Neural progenitor cell (in vitro differentiated cells): ENCODE data around the gene CFDP1. TPM values are rescaled to one million over a fixed set of nuclear protein-coding genes. Genes with fewer than 3 reads are reported as not detected.

ENCODE experiments used
- DNase-seq: peaks from one replicate; pipeline ENCODE4 v3.0.0-alpha.2; 2016; ENCODE audit warnings: low spot score
- H2AFZ ChIP-seq: fragments of 200-600 bp; sonication (generic); replicated peaks from 2 replicates; pipeline ENCODE4 v1.6.1; 2016; ENCODE audit warnings: antibody characterized with exemption
- H3F3A ChIP-seq: fragments of 200-600 bp; sonication (generic); 2 replicates; pipeline ENCODE4 v1.6.1; 2016; ENCODE audit warnings: antibody characterized with exemption, low read depth
- H3K27ac ChIP-seq: fragments of 200-600 bp; sonication (generic); 2 replicates; pipeline ENCODE4 v1.5.1; 2016; ENCODE audit warnings: mild to moderate bottlenecking
- H3K27me3 ChIP-seq: fragments of 200-600 bp; sonication (generic); 2 replicates; pipeline ENCODE4 v1.6.1; 2016; ENCODE audit warnings: mild to moderate bottlenecking, moderate library complexity
- H3K36me3 ChIP-seq: fragments of 200-600 bp; sonication (generic); 2 replicates; pipeline ENCODE4 v1.5.1; 2016
- H3K4me1 ChIP-seq: fragments of 200-600 bp; sonication (generic); 2 replicates; pipeline ENCODE4 v1.6.1; 2016; ENCODE audit warnings: mixed run types
- H3K4me2 ChIP-seq: fragments of 200-600 bp; sonication (generic); 2 replicates; pipeline ENCODE4 v1.6.1; 2016
- H3K4me3 ChIP-seq: fragments of 200-600 bp; sonication (generic); 2 replicates; pipeline ENCODE4 v1.5.1; 2016
- H3K79me2 ChIP-seq: fragments of 200-600 bp; sonication (generic); 2 replicates; pipeline ENCODE4 v1.6.1; 2016; ENCODE audit warnings: low read depth
- H3K9ac ChIP-seq: fragments of 200-600 bp; sonication (generic); 2 replicates; pipeline ENCODE4 v1.6.1; 2016
- H3K9me3 ChIP-seq: fragments of 200-600 bp; sonication (generic); 2 replicates; pipeline ENCODE4 v1.5.1; 2016; ENCODE audit warnings: low read depth
- H4K20me1 ChIP-seq: fragments of 200-600 bp; sonication (generic); 2 replicates; pipeline ENCODE4 v1.6.1; 2016; ENCODE audit warnings: low read depth
- H3K27ac Mint-ChIP-seq: 3 replicates; pipeline ENCODE4 v1.8.0; 2021; ENCODE audit warnings: mixed read lengths
- H3K27me3 Mint-ChIP-seq: 2 replicates; pipeline ENCODE4 v1.8.0; 2022; ENCODE audit warnings: low read depth, mild to moderate bottlenecking, inconsistent platforms, moderate library complexity, mixed read lengths; ENCODE audit not compliant: insufficient read depth
- H3K36me3 Mint-ChIP-seq: 3 replicates; pipeline ENCODE4 v1.8.0; 2021; ENCODE audit warnings: mixed read lengths
- H3K4me1 Mint-ChIP-seq: 3 replicates; pipeline ENCODE4 v1.8.0; 2021; ENCODE audit warnings: mixed read lengths
- H3K4me3 Mint-ChIP-seq: 3 replicates; pipeline ENCODE4 v1.8.0; 2021; ENCODE audit warnings: mild to moderate bottlenecking, moderate library complexity, mixed read lengths
- H3K9me3 Mint-ChIP-seq: 3 replicates; pipeline ENCODE4 v1.8.0; 2020; ENCODE audit warnings: mixed read lengths
- EZH2 ChIP-seq: fragments of 200-600 bp; sonication (generic); IDR thresholded peaks from 2 replicates; pipeline ENCODE4 v1.6.1; 2017; ENCODE audit warnings: antibody characterized with exemption, mild to moderate bottlenecking, moderate library complexity
- EZH2phosphoT487 ChIP-seq: fragments of 200-600 bp; sonication (generic); IDR thresholded peaks from 2 replicates; pipeline ENCODE4 v1.6.1; 2017; ENCODE audit warnings: antibody characterized with exemption
- total RNA-seq: library from RNA; depleted of rRNA; stranded (reverse); fragments of >200 nt; gene quantifications from 2 replicates; pipeline ENCODE4 v1.2.3, GENCODE V29; 2015; ENCODE audit warnings: low replicate concordance
- TF ChIP-seq, protein P1 (sequence below): fragments of 200-600 bp; sonication (generic); IDR thresholded peaks from 2 replicates; pipeline ENCODE4 v1.5.1; 2017; ENCODE audit warnings: antibody characterized with exemption, mild to moderate bottlenecking

CFDP1 gene
- total RNA-seq, 1 donor from 2014 or later = 159 TPM

DNA sequence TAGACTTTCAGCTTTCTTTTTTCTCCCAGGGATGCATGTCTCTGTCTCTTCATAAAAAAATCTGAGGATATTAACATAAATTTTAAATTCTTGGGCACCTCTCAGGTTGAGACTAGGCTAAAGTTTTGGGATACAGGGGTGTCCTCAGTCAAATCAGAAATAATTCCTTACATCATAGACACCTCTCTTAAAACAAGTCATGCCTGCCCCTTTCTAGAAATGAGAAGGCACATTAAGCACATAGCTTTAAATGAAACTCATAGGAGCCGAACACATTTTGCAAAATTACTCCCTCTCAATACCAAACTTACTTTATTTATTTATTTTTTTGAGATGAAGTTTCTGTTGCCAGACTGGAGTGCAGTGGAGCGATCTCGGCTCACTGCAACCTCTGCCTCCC, 114.6 kb downstream of the CFDP1 start:
- H3K9me3 Mint-ChIP-seq = no peaks in the 10 kb centered on the region
- Histone ChIP-seq H3K36me3 (no peaks in the 10 kb centered on the region), H3K9me3 (no peaks in the 10 kb centered on the region), H3K9ac (no peak overlapping the region), H3K27me3 (no peaks in the 10 kb centered on the region), H3K79me2 (no peaks in the 10 kb centered on the region), H3K4me1 (peaks cover 17% of the 10 kb centered on the region), H3F3A (peaks cover 4% of the 10 kb centered on the region), H3K4me3 (no peak overlapping the region), H4K20me1 (peaks cover 8% of the 10 kb centered on the region), H3K27ac (no peak overlapping the region), H2AFZ (no peak overlapping the region), H3K4me2 (no peak overlapping the region)
- H3K36me3 Mint-ChIP-seq = peaks cover 18% of the 10 kb centered on the region
- peaks cover 43% of the 10 kb centered on the region for H3K4me1 Mint-ChIP-seq
- no peak for DNase-seq
- H3K27me3 Mint-ChIP-seq = no peaks in the 10 kb centered on the region
- TF ChIP-seq, protein P1, sequence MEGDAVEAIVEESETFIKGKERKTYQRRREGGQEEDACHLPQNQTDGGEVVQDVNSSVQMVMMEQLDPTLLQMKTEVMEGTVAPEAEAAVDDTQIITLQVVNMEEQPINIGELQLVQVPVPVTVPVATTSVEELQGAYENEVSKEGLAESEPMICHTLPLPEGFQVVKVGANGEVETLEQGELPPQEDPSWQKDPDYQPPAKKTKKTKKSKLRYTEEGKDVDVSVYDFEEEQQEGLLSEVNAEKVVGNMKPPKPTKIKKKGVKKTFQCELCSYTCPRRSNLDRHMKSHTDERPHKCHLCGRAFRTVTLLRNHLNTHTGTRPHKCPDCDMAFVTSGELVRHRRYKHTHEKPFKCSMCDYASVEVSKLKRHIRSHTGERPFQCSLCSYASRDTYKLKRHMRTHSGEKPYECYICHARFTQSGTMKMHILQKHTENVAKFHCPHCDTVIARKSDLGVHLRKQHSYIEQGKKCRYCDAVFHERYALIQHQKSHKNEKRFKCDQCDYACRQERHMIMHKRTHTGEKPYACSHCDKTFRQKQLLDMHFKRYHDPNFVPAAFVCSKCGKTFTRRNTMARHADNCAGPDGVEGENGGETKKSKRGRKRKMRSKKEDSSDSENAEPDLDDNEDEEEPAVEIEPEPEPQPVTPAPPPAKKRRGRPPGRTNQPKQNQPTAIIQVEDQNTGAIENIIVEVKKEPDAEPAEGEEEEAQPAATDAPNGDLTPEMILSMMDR = no peak
- TF ChIP-seq EZH2phosphoT487 (no peak), EZH2 (no peak)
- no peak overlapping the region for H3K4me3 Mint-ChIP-seq
- peak overlapping the region; percentile 37 for H3K27ac Mint-ChIP-seq

DNA sequence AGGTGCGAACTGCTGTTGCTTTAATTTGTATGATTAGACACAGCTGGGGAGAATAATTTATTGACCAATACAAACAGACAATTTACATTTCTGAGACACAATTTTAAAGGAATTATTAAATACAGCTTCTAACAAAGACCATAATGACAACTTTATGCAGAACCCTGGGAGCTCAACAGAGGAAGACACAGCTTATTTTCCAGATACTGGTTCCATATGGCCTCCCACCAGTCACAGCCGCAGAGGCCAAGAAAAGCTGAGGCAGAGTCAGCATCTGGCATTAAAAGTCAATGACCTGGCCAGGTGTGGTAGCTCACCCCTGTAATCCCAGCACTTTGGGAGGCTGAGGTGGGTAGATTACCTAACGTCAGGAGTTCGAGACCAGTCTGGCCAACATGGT, 115.8 kb downstream of the CFDP1 start:
- Histone ChIP-seq H3K4me3 (no peak overlapping the region), H3K79me2 (no peaks in the 10 kb centered on the region), H4K20me1 (peaks cover 13% of the 10 kb centered on the region), H3K9me3 (no peaks in the 10 kb centered on the region), H3F3A (peaks cover 12% of the 10 kb centered on the region), H3K4me2 (no peak overlapping the region), H2AFZ (no peak overlapping the region), H3K4me1 (peaks cover 26% of the 10 kb centered on the region), H3K27ac (no peak overlapping the region), H3K36me3 (no peaks in the 10 kb centered on the region), H3K9ac (no peak overlapping the region), H3K27me3 (no peaks in the 10 kb centered on the region)
- Mint-ChIP-seq H3K4me3 (no peak overlapping the region), H3K27ac (peak overlapping the region; percentile 40), H3K4me1 (peaks cover 47% of the 10 kb centered on the region), H3K9me3 (no peaks in the 10 kb centered on the region), H3K27me3 (no peaks in the 10 kb centered on the region), H3K36me3 (peaks cover 22% of the 10 kb centered on the region)
- TF ChIP-seq EZH2phosphoT487 = no peak
- TF ChIP-seq EZH2 = no peak
- TF ChIP-seq, protein P1 = no peak
- no peak for DNase-seq

DNA sequence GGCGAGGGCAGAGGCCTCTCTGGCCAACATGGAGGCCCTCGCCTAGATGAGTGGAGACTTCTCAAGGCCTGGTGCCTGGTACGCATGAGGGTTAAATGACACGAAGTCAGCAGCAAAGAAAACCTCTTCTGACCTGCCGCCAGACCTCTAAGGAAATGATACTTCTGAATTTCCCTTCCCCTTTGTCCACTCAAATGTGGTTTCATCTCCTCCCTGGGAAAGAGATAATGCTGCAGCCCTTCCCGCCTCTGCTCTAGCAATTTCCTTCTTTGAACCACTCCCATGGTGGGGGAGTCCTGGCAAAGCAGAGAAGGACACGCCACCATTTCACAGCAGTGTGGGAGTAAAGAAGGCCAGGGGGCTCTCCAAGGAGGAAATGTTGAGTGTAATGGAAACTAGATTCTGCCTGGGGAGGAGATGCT, 116.2 kb downstream of the CFDP1 start:
- Histone ChIP-seq H3K27ac (no peak overlapping the region), H3K36me3 (no peaks in the 10 kb centered on the region), H4K20me1 (peaks cover 13% of the 10 kb centered on the region), H3K4me2 (no peak overlapping the region), H3K9ac (no peak overlapping the region), H3K9me3 (no peaks in the 10 kb centered on the region), H3K27me3 (no peaks in the 10 kb centered on the region), H3K79me2 (no peaks in the 10 kb centered on the region), H3F3A (peaks cover 16% of the 10 kb centered on the region), H2AFZ (no peak overlapping the region), H3K4me3 (no peak overlapping the region), H3K4me1 (peaks cover 30% of the 10 kb centered on the region)
- DNase-seq = no peak
- no peaks in the 10 kb centered on the region for H3K9me3 Mint-ChIP-seq
- H3K27ac Mint-ChIP-seq = peak overlapping the region; percentile 40
- TF ChIP-seq EZH2phosphoT487 = no peak
- H3K4me1 Mint-ChIP-seq = peaks cover 48% of the 10 kb centered on the region
- H3K4me3 Mint-ChIP-seq = no peak overlapping the region
- peaks cover 22% of the 10 kb centered on the region for H3K36me3 Mint-ChIP-seq
- H3K27me3 Mint-ChIP-seq = no peaks in the 10 kb centered on the region

DNA sequence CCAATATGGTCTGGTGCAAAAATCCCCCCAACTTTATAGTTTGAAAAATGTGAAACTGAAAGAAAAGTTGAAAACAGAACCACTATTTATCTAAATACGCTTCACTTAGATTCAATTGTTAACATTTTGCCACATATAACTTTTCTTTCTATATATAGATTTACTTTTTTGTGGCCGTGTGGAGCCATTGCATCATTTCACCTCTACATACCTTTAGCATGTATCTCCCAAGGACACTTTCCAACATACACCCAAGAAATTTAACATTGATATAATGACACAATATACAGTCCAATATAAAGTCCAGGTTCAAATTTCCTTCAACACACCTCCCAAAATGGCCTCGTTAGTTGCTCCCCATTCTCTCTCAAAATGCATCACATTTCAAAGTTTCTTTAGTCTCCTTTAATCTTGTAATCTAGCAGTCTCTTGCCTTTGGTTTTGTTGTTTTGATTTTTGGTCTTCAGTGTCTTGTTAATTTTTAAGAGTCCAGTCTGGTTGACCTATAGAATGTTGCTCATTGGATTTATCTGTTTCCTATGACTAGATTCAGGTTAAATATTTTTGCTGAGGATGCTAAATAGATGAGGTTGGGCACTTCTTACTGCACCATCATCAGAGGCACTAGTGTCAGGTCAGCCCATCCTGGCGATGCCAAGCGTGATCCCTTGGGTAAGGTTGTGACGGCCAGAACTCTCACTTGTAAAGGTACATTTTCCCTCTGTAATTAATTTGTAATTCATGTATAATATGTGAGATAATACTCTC, 117.6 kb downstream of the CFDP1 start:
- Mint-ChIP-seq H3K27ac (peak overlapping the region; percentile 1), H3K36me3 (peaks cover 22% of the 10 kb centered on the region), H3K4me1 (peaks cover 46% of the 10 kb centered on the region), H3K27me3 (peaks cover 2% of the 10 kb centered on the region), H3K4me3 (no peak overlapping the region), H3K9me3 (no peaks in the 10 kb centered on the region)
- Histone ChIP-seq H4K20me1 (peaks cover 13% of the 10 kb centered on the region), H3K27ac (no peak overlapping the region), H3K4me3 (no peak overlapping the region), H3K9me3 (no peaks in the 10 kb centered on the region), H3K4me1 (peaks cover 25% of the 10 kb centered on the region), H3K79me2 (no peaks in the 10 kb centered on the region), H3F3A (peaks cover 17% of the 10 kb centered on the region), H2AFZ (no peak overlapping the region), H3K4me2 (no peak overlapping the region), H3K27me3 (no peaks in the 10 kb centered on the region), H3K36me3 (no peaks in the 10 kb centered on the region), H3K9ac (no peak overlapping the region)
- no peak for DNase-seq
- TF ChIP-seq EZH2phosphoT487 = no peak
- TF ChIP-seq, protein P1 = no peak
- TF ChIP-seq EZH2 = no peak
